Sigmoid colon (tissue), 4 donors: ENCODE results near the gene CLEC16A.

Experiments used
- CTCF ChIP-seq, 4 experiments: fragments of 450-650 bp in 3 of 4; fragments of 200-600 bp in 1 of 4; IDR thresholded peaks; one replicate each; pipeline ENCODE4 v1.5.1; 2016 to 2019; ENCODE audit warnings: antibody characterized with exemption in 4 of 4, mild to moderate bottlenecking in 3 of 4, moderate library complexity in 2 of 4
- POLR2AphosphoS5 ChIP-seq, 4 donors: sonication (generic); formaldehyde crosslinking; IDR thresholded peaks; one replicate each; pipeline ENCODE4 v1.6.1; 2017; ENCODE audit warnings: antibody characterized with exemption in 4 of 4

GRCh38 chr16:11073407-11073999, 129.1 kb downstream of the CLEC16A start:
- TF ChIP-seq POLR2AphosphoS5 (IDR thresholded peaks at IDR 0.05) (no peak), CTCF (IDR thresholded peaks at IDR 0.05) (no peak)
